Heart left ventricle (tissue), 13 donors: ENCODE measurements around the gene MAK.

Source experiments
- CTCF ChIP-seq, 12 donors: fragments of 200-600 bp; sonication (generic) in 4 of 12; IDR thresholded peaks; one replicate each; pipeline versions ENCODE4 v1.5.0 to v1.8.0; 2018 to 2022; ENCODE audit warnings: antibody characterized with exemption in 12 of 12, mild to moderate bottlenecking in 5 of 12
- POLR2A ChIP-seq, 2 donors: fragments of 450-650 bp; IDR thresholded peaks; one replicate each; pipeline ENCODE4 v1.6.1; 2017; ENCODE audit warnings: antibody characterized with exemption in 2 of 2, mild to moderate bottlenecking in 2 of 2, moderate library complexity in 2 of 2
- donor health status: ischemic (EF 13 %, LVEDD 7.1; RV severe dilation, severe dysfunction).
- donor health status: DM: no; HTN: yes; CAD: no.
- donor health status: DM: no; HTN: no; CAD: no.
- donor health status: ischemic (EF 25% LVEDD 6.9; RV normal size, moderate dysfunction).
- donor health status: ischemic (EF 25% LVEDD 5.7; RV mildly dilated, moderate dysfunction).
- donor health status: ischemic (EF 35%, LVEDD 5.7; RV mildly dilated, moderate dysfunction).
- donor health status: nonischemic (EF 11% LVEDD 7.7; RV severe dilation, severe dysfunction).
- donor health status: DM: yes; HTN: yes; CAD: no.
- donor health status: PGD.
- donor health status: ischemic (EF 29% LVEDD 5.4; RV normal size, mild dysfunction).
- donor health status: nonischemic (EF 23%, LVEDD 6.1; RV moderate dilation, normal function).

- TF ChIP-seq CTCF (IDR thresholded peaks at IDR 0.05) (no peak), POLR2A (IDR thresholded peaks at IDR 0.05) (no peak)
These were observed 36.7 kb upstream of the MAK start for GRCh38 chr6:10875026-10875425.
